NCI-H2171 (cell line): Measurements from ENCODE around the gene CHAC1.
A peak's percentile ranks its signal among the peaks of the same experiment; 100 is the strongest.

Experiments used
- DNase-seq: peaks from one replicate; lab custom pipeline; 2025; lab: John Stamatoyannopoulos, UW

The CHAC1 gene, protein sequence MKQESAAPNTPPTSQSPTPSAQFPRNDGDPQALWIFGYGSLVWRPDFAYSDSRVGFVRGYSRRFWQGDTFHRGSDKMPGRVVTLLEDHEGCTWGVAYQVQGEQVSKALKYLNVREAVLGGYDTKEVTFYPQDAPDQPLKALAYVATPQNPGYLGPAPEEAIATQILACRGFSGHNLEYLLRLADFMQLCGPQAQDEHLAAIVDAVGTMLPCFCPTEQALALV

DNA sequence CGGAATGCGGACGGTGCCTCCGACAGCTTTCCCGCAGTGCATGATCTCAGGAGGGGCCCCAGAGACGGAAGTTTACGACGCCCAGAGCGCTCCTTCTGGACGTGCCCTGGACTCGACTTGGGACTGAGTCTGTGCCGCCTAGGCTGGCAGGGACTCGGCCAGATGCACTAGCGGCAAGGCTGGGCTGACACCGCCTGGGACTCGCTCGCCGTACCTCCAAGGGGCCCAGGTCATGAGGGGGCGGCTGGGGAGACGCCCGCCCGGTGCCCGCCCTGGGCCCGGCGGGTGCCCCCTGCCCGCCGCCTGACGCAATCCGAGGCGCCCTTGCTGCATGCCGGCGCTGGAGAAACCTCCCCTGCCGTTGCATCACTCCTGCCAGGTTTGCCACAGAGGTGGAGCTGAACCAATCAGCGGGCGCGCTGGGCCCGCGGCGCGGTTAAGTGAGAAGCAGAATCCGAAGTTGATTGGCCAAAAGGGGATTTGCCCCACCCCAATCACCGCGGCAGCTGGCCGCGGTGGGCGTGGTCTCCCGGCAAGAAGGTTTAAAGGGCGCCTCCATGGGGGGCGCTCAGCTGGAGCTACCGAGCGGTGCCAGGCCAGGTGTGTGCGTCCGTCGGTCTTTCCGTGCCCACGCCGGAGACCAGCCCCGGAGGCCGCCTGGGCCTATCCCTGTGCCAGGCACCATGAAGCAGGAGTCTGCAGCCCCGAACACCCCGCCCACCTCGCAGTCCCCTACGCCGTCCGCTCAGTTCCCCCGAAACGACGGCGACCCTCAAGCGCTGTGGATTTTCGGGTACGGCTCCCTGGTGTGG, at the start of gene CHAC1:
CHAC1 (plus strand) TSS at position 571 of the 812 bp plus-strand sequence; CDS start at position 684, 113 bp downstream.
- DNase-seq: peak; percentile 94

GRCh38 chr15:40904552-40905201, 48.6 kb upstream of the CHAC1 start:
- no peak for DNase-seq

GRCh38 chr15:40906091-40906990, 46.9 kb upstream of the CHAC1 start:
- DNase-seq: peak; percentile 61

DNA sequence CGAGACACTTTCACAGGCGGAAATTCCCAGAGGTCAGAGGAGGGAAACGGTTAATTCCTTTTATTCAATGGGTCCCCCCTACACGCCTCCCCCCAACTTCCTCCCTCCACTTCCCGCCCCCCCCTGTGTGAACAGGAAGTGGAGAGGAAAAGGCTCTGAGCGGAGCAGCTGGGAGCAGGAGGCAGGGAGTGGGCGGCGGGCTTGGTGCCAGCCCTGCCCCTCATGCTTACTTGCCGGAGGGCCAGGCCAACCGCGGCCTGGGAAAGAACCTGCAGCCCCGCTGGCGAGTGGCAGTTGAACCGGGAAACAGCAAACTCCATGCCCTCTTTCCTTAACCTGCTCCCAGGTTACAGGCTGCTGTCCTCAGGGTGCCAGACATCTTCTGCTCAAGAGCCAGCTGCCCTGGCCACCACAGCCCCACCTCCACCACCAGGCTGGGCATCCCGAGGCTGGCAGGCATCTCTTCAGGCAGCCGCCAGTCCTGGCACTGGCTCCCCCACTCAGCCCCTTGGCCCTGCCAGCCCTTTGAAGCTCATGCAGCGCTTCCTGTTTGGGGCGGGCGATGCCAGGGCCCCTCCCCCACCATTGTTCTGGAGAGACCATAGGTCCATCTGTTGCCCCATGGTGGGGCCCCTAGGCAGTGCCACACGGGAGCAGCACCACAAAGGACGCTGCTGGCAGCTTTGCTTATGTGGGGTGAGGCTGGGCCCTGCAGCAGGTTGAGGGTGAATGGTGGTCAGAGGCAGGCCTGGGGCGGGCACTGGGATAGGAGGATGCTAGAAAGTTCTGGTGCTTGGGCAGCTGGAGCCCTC, 46.1 kb upstream of the CHAC1 start:
- peak; percentile 76 for DNase-seq

DNA sequence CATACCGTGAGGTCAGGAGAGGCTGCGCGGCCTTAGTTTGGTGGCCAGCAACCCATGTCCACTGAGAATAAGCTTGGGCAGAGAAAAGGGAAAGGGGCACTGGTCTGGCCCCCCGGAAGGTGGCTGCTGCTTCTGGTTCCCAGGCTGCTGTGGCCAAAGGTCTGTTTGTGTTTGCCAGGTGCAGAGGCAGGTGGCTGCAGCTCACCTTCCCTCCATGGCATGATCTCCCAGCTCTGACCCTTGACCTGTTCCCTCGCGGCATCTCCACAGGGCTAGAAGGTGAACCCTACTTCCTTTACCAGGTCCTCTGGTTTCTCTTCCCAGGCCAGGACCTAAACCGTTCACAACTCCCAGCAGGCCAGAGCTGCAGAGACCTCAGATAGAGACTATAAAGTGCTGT, 45.2 kb upstream of the CHAC1 start:
- DNase-seq: no peak

GRCh38 chr15:40909662-40910630, 43.3 kb upstream of the CHAC1 start:
- no peak for DNase-seq

GRCh38 chr15:40911141-40911540, 42.1 kb upstream of the CHAC1 start:
- no peak for DNase-seq

DNA sequence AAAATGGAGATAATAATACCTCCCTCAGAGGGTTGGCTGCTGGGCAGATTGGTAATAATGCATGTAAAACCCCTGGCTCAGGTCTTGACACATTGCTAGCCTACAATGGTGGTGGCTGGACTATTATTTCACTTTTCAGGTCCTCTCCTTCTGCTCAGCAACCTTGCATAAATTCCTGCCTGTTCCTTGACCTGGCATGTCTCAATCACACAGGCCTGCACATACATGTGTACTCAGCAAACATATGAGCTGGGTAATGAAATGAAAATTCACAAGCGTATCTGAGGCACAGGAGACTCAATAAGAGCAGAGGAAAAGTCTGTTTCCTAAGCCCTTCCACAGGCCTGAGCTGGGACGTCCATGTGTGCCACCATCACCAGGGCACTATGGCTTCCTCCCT, 41.6 kb upstream of the CHAC1 start:
- DNase-seq: no peak

GRCh38 chr15:40912478-40912877, 40.8 kb upstream of the CHAC1 start:
- DNase-seq: no peak

DNA sequence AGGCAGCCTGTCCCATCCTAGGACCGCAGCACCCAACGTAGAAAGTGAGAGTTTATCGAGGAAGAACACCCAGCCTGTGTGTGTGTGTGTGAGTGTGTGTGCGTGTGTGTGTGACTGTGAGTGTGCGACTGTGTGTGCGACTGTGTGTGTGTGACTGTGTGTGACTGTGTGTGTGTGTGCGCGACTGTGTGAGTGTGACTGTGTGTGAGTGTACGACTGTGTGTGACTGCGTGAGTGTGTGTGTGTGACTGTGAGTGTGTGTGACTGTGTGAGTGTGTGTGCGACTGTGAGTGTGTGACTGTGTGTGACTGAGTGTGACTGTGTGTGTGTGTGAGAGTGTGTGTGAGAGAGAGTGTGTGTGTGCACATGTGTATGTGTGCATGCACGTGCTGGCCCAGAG, 39.3 kb upstream of the CHAC1 start:
- no peak for DNase-seq

GRCh38 chr15:40914486-40914885, 38.8 kb upstream of the CHAC1 start:
- DNase-seq: no peak

DNA sequence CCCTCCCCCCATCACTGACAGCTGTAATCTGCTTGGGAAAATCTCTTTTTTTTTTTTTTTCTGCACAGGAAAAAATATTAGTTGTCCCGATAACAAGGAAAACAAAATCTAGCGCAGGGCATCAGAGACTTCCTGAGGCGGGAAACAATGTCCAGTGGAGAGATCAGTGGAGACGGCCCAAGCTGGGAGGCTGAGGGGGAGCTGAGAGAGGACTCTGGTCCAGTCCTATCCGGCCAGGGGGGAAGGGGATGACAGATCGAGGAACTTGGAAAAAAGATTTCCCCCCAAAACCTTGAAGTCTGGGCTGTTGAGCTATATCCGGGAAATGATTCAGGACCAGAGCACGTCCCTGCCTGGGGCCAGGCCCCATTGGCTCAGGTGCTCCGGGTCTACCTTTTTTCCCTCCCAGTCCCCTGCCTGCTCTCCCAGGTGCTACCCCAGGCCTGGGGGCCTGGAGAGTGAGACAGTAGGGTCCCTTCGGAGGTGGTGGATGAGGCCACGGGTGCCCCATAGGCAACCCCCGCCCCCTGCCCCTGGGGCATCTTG, 38.1 kb upstream of the CHAC1 start:
- no peak for DNase-seq

DNA sequence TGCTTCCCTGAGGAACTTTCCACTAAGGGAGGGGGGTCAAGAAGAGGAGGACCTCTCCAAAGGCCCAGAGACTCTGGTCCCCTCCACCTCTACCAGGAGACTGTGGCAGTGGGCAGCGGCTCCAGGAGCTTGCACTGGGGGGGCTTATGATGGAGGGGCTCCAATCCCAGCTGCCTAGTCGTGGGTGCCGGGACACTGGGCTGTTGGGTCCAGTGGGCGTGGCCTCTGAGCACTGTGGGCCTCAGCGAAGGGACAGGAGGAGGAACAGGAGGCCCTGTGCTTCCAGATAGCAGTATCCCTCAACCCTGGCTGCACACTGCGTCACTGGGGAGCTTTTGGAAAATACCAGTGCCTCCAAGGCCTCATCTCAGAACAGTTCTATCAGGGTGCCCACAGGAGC, 37.6 kb upstream of the CHAC1 start:
- DNase-seq: no peak

DNA sequence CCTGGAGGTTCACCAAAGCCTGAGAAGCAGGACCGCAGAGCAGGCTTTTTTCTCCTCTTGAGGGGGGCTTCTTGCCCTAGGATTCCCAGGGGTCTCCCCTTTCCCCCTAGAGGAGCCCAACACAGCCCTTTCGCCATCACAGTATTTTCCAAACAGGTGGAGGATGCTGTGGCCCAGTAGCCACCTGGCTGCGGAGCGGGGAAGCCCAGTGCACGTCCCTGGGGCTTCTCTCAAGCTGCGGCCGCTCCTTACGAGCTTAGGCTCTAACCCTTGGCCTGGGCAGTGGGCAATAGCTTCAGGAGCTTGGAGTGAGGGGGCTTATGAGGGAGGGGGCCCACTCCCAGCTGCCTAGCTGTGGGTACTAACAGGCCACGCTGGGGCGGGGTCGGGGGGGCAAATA, 35.7 kb upstream of the CHAC1 start:
- DNase-seq: no peak

DNA sequence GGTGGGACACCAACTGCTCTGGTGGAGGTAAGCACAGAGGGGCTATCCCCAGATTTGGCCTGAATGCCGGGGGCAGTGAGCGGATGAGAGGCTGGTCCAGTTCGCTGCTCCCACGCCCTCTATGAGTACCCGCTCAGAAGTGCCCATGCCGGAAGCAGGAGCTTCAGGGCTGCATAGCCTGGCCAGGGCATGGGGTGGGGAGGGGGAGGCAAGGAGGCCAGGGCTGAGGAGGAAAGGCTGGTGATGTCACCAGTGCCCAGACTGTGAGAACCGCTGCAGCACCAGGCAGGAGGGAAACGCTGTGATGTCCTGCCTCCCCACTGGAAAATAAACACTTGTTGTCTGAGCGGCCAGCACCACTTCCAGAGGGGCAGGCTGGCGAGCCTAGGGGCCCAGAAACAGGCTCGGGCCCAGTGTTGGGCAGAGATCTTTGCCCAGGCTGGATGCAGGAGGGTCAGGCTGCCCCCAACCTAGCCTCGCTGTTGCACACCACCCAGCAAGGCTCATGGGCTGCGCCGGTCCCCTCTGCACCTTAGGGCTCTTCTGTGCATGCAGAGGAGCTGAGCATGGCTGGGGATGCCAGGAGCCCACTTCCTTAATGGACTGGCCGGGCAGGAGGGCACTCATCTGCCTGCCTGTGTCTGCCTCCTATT, 35.0 kb upstream of the CHAC1 start:
- DNase-seq: no peak

GRCh38 chr15:40918799-40919392, 34.4 kb upstream of the CHAC1 start:
- no peak for DNase-seq

GRCh38 chr15:40921949-40922607, 31.2 kb upstream of the CHAC1 start:
- DNase-seq: no peak

DNA sequence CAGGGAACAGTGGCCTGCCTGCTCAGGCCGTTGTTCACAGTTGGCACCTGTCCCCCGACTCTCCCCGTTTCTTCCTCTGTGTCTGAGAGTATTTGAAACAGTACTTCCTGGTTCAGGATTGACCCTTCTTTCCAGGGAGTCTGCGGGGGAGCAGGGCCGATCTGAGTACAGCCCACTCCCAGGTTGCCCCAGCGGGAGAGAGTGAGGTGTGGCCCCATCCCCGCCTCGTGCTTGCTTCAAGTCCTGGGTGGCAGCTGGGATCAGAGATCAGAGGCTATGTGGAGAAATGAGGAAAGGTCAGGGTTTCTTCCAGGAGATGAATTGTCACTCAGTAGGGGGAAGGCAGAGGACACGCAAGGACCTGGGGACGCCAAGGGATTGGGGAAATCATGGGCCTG, 30.7 kb upstream of the CHAC1 start:
- DNase-seq: no peak
